Measurements from ENCODE around the gene PDPN.

Gene PDPN

GRCh38 chr1:13604176-13604575 is 20.5 kb downstream of the PDPN start:
- no peak for TF ChIP-seq YY1 (IDR thresholded peaks at IDR 0.05; ENCODE audit: low read depth)
- no peak for TF ChIP-seq TEAD4 (IDR thresholded peaks at IDR 0.05)
- TF ChIP-seq, protein P1, sequence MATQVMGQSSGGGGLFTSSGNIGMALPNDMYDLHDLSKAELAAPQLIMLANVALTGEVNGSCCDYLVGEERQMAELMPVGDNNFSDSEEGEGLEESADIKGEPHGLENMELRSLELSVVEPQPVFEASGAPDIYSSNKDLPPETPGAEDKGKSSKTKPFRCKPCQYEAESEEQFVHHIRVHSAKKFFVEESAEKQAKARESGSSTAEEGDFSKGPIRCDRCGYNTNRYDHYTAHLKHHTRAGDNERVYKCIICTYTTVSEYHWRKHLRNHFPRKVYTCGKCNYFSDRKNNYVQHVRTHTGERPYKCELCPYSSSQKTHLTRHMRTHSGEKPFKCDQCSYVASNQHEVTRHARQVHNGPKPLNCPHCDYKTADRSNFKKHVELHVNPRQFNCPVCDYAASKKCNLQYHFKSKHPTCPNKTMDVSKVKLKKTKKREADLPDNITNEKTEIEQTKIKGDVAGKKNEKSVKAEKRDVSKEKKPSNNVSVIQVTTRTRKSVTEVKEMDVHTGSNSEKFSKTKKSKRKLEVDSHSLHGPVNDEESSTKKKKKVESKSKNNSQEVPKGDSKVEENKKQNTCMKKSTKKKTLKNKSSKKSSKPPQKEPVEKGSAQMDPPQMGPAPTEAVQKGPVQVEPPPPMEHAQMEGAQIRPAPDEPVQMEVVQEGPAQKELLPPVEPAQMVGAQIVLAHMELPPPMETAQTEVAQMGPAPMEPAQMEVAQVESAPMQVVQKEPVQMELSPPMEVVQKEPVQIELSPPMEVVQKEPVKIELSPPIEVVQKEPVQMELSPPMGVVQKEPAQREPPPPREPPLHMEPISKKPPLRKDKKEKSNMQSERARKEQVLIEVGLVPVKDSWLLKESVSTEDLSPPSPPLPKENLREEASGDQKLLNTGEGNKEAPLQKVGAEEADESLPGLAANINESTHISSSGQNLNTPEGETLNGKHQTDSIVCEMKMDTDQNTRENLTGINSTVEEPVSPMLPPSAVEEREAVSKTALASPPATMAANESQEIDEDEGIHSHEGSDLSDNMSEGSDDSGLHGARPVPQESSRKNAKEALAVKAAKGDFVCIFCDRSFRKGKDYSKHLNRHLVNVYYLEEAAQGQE (IDR thresholded peaks at IDR 0.05; ENCODE audit: low read depth) = no peak
- no peak for TF ChIP-seq TCF12 (IDR thresholded peaks at IDR 0.05; ENCODE audit: low read depth)
- TF ChIP-seq ZBTB7A (IDR thresholded peaks at IDR 0.05; ENCODE audit: low read depth) = no peak
- no peak for TF ChIP-seq CREB1 (IDR thresholded peaks at IDR 0.05; ENCODE audit: low read depth)
- TF ChIP-seq TAF1 (IDR thresholded peaks at IDR 0.05; ENCODE audit: low read depth) = no peak
- TF ChIP-seq RAD21 (IDR thresholded peaks at IDR 0.05; ENCODE audit: low read depth) = no peak
- TF ChIP-seq FOXM1 (IDR thresholded peaks at IDR 0.05; ENCODE audit: borderline replicate concordance, low read depth) = no peak

DNA sequence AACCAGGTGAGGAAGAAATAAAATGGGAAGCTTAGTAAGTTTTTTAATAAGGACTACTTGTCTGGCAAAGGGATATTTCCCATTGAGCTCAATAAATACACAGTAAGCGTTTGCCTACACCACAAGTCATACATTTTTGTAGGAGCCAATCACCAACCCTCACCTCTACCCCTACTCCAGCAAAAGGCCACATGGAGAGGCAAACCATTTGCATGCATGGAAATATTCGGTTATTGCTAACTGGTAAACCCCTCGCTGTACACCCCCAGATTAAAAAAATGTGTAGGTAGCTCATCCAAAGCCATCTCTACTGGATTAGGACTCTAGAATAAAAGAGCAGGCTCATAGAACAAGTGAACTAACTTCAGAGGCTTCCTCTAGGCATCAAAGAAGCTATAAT is 21.1 kb downstream of the PDPN start:
- TF ChIP-seq YY1 (IDR thresholded peaks at IDR 0.05; ENCODE audit: low read depth) = no peak
- no peak for TF ChIP-seq TAF1 (IDR thresholded peaks at IDR 0.05; ENCODE audit: low read depth)
- TF ChIP-seq CREB1 (IDR thresholded peaks at IDR 0.05; ENCODE audit: low read depth) = no peak
- no peak for TF ChIP-seq CEBPB (IDR thresholded peaks at IDR 0.05)
- no peak for TF ChIP-seq NFIC (IDR thresholded peaks at IDR 0.05)
- TF ChIP-seq, protein P2, sequence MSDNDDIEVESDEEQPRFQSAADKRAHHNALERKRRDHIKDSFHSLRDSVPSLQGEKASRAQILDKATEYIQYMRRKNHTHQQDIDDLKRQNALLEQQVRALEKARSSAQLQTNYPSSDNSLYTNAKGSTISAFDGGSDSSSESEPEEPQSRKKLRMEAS (IDR thresholded peaks at IDR 0.05) = no peak
- TF ChIP-seq, protein P3, sequence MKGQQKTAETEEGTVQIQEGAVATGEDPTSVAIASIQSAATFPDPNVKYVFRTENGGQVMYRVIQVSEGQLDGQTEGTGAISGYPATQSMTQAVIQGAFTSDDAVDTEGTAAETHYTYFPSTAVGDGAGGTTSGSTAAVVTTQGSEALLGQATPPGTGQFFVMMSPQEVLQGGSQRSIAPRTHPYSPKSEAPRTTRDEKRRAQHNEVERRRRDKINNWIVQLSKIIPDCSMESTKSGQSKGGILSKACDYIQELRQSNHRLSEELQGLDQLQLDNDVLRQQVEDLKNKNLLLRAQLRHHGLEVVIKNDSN (IDR thresholded peaks at IDR 0.05) = no peak
- no peak for TF ChIP-seq EGR1 (IDR thresholded peaks at IDR 0.05)
- TF ChIP-seq FOXM1 (IDR thresholded peaks at IDR 0.05; ENCODE audit: borderline replicate concordance, low read depth) = no peak
- no peak for TF ChIP-seq TEAD4 (IDR thresholded peaks at IDR 0.05)
- TF ChIP-seq EP300 (IDR thresholded peaks at IDR 0.05; ENCODE audit: borderline replicate concordance) = no peak
- no peak for TF ChIP-seq ZBTB7A (IDR thresholded peaks at IDR 0.05; ENCODE audit: low read depth)
- no peak for TF ChIP-seq RAD21 (IDR thresholded peaks at IDR 0.05; ENCODE audit: low read depth)
- no peak for TF ChIP-seq TCF12 (IDR thresholded peaks at IDR 0.05; ENCODE audit: low read depth)
- TF ChIP-seq, protein P1 (IDR thresholded peaks at IDR 0.05; ENCODE audit: low read depth) = no peak

GRCh38 chr1:13605159-13605558 is 21.5 kb downstream of the PDPN start:
- TF ChIP-seq TCF12 (IDR thresholded peaks at IDR 0.05; ENCODE audit: low read depth) (no peak), ZBTB7A (IDR thresholded peaks at IDR 0.05; ENCODE audit: low read depth) (no peak), NFIC (IDR thresholded peaks at IDR 0.05) (no peak), TAF1 (IDR thresholded peaks at IDR 0.05; ENCODE audit: low read depth) (no peak), TEAD4 (IDR thresholded peaks at IDR 0.05) (no peak), FOXM1 (IDR thresholded peaks at IDR 0.05; ENCODE audit: borderline replicate concordance, low read depth) (no peak)
- TF ChIP-seq, protein P2 (IDR thresholded peaks at IDR 0.05) = no peak
- TF ChIP-seq, protein P1 (IDR thresholded peaks at IDR 0.05; ENCODE audit: low read depth) = no peak
- TF ChIP-seq, protein P3 (IDR thresholded peaks at IDR 0.05) = no peak

- TF ChIP-seq NFIC (IDR thresholded peaks at IDR 0.05) (no peak), ZBTB7A (IDR thresholded peaks at IDR 0.05; ENCODE audit: low read depth) (no peak), TEAD4 (IDR thresholded peaks at IDR 0.05) (no peak), TAF1 (IDR thresholded peaks at IDR 0.05; ENCODE audit: low read depth) (no peak), FOXM1 (IDR thresholded peaks at IDR 0.05; ENCODE audit: borderline replicate concordance, low read depth) (no peak), EP300 (IDR thresholded peaks at IDR 0.05; ENCODE audit: borderline replicate concordance) (no peak)
- TF ChIP-seq, protein P1 (IDR thresholded peaks at IDR 0.05; ENCODE audit: low read depth) = no peak
Measured at GRCh38 chr1:13607002-13607401, 23.4 kb downstream of the PDPN start.

Data from Ishikawa (cell line).